ENCODE data around the gene CHRNB4.
A peak's percentile ranks its signal among the peaks of the same experiment; 100 is the strongest.

CHRNB4 gene

GRCh38 chr15:78634210-78635145 is 6.5 kb downstream of the CHRNB4 start:
- DNase-seq (ENCODE audit: low read depth in 2 of 2): no peak

DNA sequence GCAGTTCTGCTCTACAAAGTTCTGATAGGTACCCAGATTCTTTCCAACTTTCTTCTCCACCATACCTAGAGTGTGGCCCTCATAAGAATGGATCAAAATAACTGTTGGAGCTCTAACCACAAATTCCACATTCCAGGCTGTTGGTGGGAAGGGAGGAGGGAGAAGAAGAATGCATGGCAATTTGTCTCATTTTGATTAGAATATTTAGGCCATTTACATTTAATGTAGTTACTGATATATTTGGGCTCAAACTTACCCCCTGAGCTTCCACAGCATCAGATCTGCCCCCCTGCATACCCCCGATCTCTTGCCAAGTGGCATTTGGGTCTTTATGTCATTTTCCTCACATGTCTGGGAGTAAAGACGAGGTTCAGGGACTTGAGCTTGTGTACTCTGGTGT is 7.7 kb downstream of the CHRNB4 start:
- DNase-seq (ENCODE audit: low read depth in 2 of 2): no peak

DNA sequence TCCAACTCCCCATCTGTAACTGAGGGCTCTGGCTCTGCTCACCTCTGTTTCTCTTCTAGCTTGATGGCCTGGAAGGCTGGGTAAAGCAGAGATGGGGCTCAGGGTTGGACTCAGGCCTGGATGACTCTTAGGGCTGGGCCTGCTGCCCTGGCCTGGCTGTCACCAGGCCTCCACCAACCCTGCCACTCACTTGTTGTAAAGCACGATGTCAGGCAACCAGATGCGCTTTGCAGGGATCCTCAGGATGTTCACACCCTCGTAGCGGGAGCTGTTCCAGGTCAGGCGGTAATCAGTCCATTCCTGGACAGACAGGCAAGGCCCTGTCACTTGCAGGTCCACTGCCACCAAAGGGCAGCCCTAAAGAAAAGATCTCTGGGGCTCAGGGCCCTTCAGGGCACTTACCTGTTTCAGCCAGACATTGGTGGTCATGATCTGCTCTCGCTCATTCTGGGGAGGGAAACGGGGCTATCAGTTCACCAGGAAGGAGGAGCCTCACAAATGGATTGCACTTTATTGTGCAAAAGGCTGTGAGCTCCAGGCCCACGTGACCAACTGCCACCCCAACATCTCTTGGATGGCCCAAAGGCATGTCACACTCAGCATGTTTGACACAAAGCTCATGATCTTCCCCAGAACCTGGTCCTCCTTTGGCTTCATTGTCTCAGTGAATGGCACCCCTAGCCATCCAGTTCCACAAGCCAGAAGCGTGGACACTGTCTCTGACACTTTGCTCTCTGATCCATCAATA is 9.9 kb downstream of the CHRNB4 start:
- no peak for DNase-seq (ENCODE audit: low read depth in 2 of 2)

GRCh38 chr15:78629716-78630065 is 11.3 kb downstream of the CHRNB4 start:
- DNase-seq (ENCODE audit: low read depth in 2 of 2): no peak

- DNase-seq (ENCODE audit: low read depth in 2 of 2): no peak
Observed at GRCh38 chr15:78629031-78629715, 11.8 kb downstream of the CHRNB4 start.

DNA sequence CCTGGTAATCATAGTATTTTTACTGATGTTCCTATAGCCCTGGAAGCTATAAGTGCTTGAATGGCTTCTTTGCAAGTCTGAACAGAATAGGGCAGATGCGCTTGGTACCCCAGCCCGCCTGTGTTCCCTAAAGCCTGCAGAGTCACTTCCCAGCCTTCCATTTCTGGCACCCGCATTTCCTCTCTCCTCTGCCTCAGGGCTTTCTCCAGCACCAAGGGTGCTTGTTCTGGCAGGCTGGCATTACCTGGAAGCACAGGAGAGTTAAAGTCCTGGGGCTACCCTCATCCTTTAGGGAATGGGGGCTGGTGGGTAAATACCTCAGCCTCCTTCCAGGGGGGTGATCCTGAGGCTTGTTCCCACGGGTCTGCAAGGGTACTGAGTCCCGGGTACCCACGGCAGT is 12.8 kb downstream of the CHRNB4 start:
- DNase-seq (ENCODE audit: low read depth in 2 of 2): no peak

GRCh38 chr15:78627348-78627747 is 13.7 kb downstream of the CHRNB4 start:
- DNase-seq (ENCODE audit: low read depth in 2 of 2): no peak

DNA sequence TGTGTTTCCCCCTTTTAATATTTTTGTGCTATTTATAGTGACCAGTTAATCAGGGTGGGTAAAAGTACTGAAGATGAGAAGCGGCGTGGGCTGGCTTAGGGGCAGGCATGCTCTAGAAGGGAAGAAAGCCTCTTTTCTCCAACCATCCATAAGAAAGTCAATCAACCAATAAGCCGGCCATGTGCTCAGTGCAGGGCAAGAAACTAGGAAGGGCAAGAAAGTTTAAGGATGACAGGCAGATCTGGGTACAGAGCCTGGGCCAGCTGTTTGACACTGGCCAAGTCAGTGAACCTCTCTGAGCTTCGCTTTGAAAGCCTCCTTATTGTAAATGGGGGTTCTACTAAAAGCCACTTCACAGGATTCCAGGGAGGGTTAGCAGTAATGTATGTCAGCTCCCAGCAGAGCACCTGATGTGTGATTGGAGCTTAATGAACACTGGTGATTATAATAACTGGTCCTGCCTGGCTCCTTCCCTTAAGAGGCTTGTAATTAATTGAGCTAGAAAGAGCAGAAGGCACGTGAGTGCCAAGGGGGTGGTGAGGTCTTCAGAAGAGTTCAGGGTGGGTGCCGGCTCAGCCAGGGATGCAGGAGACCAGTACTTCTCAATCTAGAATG is 14.5 kb downstream of the CHRNB4 start:
- no peak for DNase-seq (ENCODE audit: low read depth in 2 of 2)

DNA sequence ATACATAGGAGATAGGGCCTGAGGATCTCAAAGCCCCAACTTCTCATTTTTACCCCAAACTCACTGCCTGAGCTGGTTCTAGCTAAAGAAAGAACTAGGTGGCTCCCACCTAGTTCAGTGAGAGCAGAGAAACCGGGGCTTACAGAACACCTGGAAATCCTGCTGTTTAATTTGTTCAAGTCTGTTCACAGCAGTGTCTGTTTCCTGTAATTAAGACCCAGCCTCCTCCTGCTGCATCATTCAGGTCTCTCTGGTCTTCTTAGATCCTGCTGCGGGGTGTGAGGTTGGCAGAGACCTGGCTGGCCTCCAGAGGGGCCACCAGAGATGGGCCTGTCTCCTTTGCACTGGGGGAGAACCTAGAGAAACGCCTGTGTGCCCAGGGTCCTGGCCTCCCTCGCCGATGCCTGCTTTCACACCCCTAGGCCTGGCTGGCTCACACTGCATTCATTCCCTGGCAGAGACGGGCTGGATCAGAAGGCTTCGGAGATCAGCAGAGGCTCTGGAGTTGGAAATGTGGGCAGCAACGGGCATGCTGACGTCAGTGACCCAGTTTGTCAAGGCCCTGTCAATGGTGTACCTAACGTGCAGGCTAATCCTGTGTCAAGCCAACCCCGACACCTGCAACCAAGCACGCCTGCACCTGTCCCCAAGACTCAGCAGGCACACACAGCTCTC is 15.3 kb downstream of the CHRNB4 start:
- DNase-seq (ENCODE audit: low read depth in 2 of 2): no peak

GRCh38 chr15:78624651-78625590 is 16.1 kb downstream of the CHRNB4 start:
- DNase-seq (ENCODE audit: low read depth in 2 of 2): no peak

GRCh38 chr15:78623786-78624497 is 17.1 kb downstream of the CHRNB4 start:
- DNase-seq (ENCODE audit: low read depth in 2 of 2): no peak

DNA sequence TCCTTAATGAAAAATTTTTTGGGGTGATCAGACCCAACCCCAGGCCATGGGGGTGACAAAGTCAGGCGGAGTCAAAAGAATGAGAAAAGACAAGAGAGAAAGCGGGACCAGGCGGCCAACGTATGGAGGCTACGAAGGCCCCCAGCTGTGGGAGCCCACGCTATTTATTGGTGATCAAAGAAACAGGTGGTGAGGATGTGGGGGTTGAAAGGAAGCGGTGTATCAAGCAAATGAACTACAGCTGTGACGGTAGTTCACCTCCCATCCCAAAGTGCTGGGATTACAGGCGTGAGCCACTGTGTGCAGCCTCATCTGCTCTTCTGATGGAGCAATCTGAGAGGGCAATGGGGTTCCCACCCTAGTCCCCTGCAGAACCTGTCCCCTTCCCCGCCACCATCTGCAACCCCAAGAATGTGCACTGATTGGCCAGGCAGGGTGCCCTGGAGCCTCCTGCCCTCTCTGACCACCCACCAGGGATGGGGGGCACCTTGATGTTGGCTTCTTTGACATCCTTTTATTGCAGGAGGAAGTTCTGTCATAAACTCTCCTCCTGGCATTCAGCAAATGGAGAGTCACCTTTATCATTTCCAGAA is 19.1 kb downstream of the CHRNB4 start:
- DNase-seq (ENCODE audit: low read depth in 2 of 2): no peak

- no peak for DNase-seq (ENCODE audit: low read depth in 2 of 2)
Observed at GRCh38 chr15:78620527-78621421, 20.2 kb downstream of the CHRNB4 start, which contains the start of gene CHRNA3. Gene CHRNA3 (minus strand): TSS chr15:78620996. CDS start chr15:78620794, 202 bp downstream.

- no peak for DNase-seq (ENCODE audit: low read depth in 2 of 2)
Observed at GRCh38 chr15:78620021-78620526, 20.9 kb downstream of the CHRNB4 start.

GRCh38 chr15:78619022-78619950 is 21.7 kb downstream of the CHRNB4 start:
- DNase-seq (ENCODE audit: low read depth in 2 of 2): no peak

GRCh38 chr15:78618490-78618934 is 22.5 kb downstream of the CHRNB4 start:
- peak; percentile 50 to 68 for DNase-seq (ENCODE audit: low read depth in 2 of 2)

DNA sequence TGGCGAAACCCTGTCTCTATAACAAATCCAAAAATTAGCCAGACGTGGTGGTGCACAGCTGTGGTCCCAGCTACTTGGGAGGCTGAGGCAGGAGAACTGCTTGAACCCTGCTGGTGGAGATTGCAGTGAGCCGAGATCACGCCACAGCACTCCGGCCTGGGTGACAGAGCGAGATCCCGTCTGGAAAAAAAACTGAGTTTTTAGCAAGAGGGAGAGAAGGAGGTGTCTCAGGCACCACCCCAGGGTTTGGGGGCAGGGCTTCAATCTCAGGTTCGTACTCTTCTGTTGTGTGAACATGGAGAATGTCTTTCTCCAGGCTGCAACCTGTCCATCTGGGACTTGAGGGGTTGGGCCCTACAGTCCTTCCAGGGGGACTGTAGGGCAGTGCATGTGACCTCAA is 22.9 kb downstream of the CHRNB4 start:
- no peak for DNase-seq (ENCODE audit: low read depth in 2 of 2)

Data from stimulated activated CD8-positive, alpha-beta memory T cell treated with anti-CD3 and anti-CD28 coated beads, Interleukin-2, amount 100 ng/mL, for 1 hour (primary cell).